Gastroesophageal sphincter (tissue), 3 donors: ENCODE data around the gene FRRS1.

Experiments used
- POLR2A ChIP-seq, 2 donors: fragments of 450-650 bp; IDR thresholded peaks; one replicate each; pipeline ENCODE4 v1.6.1; 2017; ENCODE audit warnings: antibody characterized with exemption in 2 of 2, mild to moderate bottlenecking in 2 of 2, moderate library complexity in 1 of 2
- POLR2AphosphoS5 ChIP-seq: sonication (generic); formaldehyde crosslinking; IDR thresholded peaks from one replicate; pipeline ENCODE4 v1.6.1; 2017; ENCODE audit warnings: antibody characterized with exemption
- TF ChIP-seq, protein P1 (sequence below), 4 experiments: fragments of 200-600 bp in 2 of 4; fragments of 450-650 bp in 2 of 4; sonication (generic) in 1 of 4; IDR thresholded peaks; one replicate each; pipeline ENCODE4 v1.5.1; 2017 to 2019; ENCODE audit warnings: antibody characterized with exemption in 4 of 4, mild to moderate bottlenecking in 2 of 4, moderate library complexity in 2 of 4

DNA sequence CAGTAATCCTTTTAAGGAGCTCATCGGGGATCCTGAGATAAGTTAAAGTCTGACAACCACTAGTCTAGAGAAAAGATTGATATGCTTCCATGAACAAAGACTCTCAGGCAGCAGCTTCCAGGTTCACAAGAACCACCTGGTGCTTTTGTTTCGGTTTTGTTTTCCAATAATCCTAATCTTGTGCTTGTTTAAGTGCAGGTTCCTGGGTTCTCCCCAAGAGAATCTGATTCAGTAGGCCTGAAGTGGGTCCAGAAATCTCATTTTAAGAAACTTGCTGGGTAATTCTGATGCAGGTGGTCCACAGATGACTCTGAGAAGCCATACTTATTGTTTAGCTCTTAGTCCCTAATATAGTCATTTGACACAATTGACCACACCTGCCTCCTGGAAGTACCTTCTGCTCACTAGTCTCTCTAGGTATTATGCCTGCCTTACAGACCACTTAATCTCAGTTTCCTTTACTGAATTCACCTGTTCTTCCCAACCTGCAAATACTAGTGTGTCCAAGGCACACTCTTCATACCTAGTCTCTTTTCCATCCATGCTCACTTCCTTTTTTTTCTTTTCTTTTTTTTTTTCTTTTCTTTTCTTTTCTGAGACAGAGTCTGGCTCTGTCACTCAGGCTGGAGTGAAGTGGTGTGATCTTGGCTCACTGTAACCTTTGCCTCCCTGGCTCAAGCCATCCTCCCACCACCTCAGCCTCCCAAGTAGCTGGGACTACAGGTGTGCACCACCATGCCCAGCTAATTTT, 20.5 kb upstream of the FRRS1 start:
- TF ChIP-seq, protein P1, sequence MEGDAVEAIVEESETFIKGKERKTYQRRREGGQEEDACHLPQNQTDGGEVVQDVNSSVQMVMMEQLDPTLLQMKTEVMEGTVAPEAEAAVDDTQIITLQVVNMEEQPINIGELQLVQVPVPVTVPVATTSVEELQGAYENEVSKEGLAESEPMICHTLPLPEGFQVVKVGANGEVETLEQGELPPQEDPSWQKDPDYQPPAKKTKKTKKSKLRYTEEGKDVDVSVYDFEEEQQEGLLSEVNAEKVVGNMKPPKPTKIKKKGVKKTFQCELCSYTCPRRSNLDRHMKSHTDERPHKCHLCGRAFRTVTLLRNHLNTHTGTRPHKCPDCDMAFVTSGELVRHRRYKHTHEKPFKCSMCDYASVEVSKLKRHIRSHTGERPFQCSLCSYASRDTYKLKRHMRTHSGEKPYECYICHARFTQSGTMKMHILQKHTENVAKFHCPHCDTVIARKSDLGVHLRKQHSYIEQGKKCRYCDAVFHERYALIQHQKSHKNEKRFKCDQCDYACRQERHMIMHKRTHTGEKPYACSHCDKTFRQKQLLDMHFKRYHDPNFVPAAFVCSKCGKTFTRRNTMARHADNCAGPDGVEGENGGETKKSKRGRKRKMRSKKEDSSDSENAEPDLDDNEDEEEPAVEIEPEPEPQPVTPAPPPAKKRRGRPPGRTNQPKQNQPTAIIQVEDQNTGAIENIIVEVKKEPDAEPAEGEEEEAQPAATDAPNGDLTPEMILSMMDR (IDR thresholded peaks at IDR 0.05), result no peak
- TF ChIP-seq POLR2AphosphoS5 (no peak), POLR2A (IDR thresholded peaks at IDR 0.05) (no peak)
